K562 (cell line): ENCODE measurements around the gene COL21A1. TPM values are rescaled to one million over a fixed set of nuclear protein-coding genes. Genes with fewer than 3 reads are reported as not detected.

ENCODE experiments used
- ATAC-seq: fragments of 200-7000 bp; cut with Tn5 transposase; 3 replicates; pipeline ENCODE4 v1.9.1; 2020; ENCODE audit warnings: moderate library complexity
- BruUV-seq: library from RNA; stranded (reverse); fragments of 400-500 nt; replicated peaks from 2 replicates; lab custom pipeline; 2021; lab: Mats Ljungman, UMichigan
- CTCF ChIA-PET: fragments of 300-600 bp; formaldehyde crosslinking; extraction: SDS; loops from one replicate; lab custom pipeline; 2021; ENCODE audit warnings: low intra/inter-chr PET ratio; lab: Yijun Ruan, JAX
- POLR2A ChIA-PET: fragments of 300-600, 350-650 bp; sonication (Branson Sonifier 250); formaldehyde crosslinking; extraction: SDS; loops from one replicate; lab custom pipeline; 2021; ENCODE audit warnings: antibody characterized with exemption, inconsistent platforms; lab: Yijun Ruan, JAX
- DNase-seq, 4 experiments: peaks; one replicate each; pipeline versions ENCODE4 v3.0.0 to v3.0.0-alpha.2; 2011 to 2018; ENCODE audit warnings: low spot score in 3 of 4, mixed read lengths in 3 of 4; ENCODE audit errors: extremely low read depth in 1 of 4
- FAIRE-seq: peaks from 2 replicates; lab custom pipeline; 2011; peaks lifted over from hg19 to GRCh38; lab: Jason Lieb, UNC
- H2AFZ ChIP-seq: 2 replicates; pipeline ENCODE4 v1.6.0; 2011; ENCODE audit warnings: low read depth, low read length, control low read depth, inconsistent platforms
- H3K27ac ChIP-seq: fragments of 200-600 bp; 3 replicates; pipeline ENCODE4 v1.8.0; 2011; ENCODE audit warnings: low read depth, mild to moderate bottlenecking, control low read depth, inconsistent platforms, low read length, moderate library complexity, mixed read lengths; ENCODE audit errors: extremely low read depth
- H3K27me3 ChIP-seq, 2 experiments: fragments of 300-600 bp in 1 of 2; 2 replicates in 1 of 2; 3 replicates in 1 of 2; pipeline versions ENCODE4 v1.6.0 to v1.8.0; 2011; ENCODE audit warnings: inconsistent platforms in 2 of 2, low read length in 2 of 2, mild to moderate bottlenecking in 1 of 2, mixed read lengths in 1 of 2, moderate library complexity in 1 of 2; ENCODE audit not compliant: control insufficient read depth in 2 of 2, insufficient read depth in 2 of 2
- H3K36me3 ChIP-seq: fragments of 300-600 bp; 3 replicates; pipeline ENCODE4 v1.8.0; 2011; ENCODE audit warnings: mild to moderate bottlenecking, low read length, inconsistent platforms; ENCODE audit not compliant: control insufficient read depth, insufficient read depth
- H3K4me1 ChIP-seq, 2 experiments: fragments of 200-600 bp in 1 of 2; replicated peaks in 1 of 2; 2 replicates in 1 of 2; 3 replicates in 1 of 2; pipeline versions ENCODE4 v1.5.1 to v1.8.0; 2011; ENCODE audit warnings: inconsistent platforms in 2 of 2, low read length in 2 of 2, mild to moderate bottlenecking in 1 of 2, mixed read lengths in 1 of 2, moderate library complexity in 1 of 2; ENCODE audit not compliant: control insufficient read depth in 2 of 2, insufficient read depth in 2 of 2
- H3K4me2 ChIP-seq: 2 replicates; pipeline ENCODE4 v1.6.1; 2011; ENCODE audit warnings: low read length, control low read depth, inconsistent platforms, mixed read lengths; ENCODE audit not compliant: insufficient read depth
- H3K4me3 ChIP-seq: fragments of 200-600 bp; sonication (generic), shearing (Covaris generic); 2 replicates; pipeline ENCODE4 v1.5.1; 2016; ENCODE audit warnings: control low read depth, inconsistent platforms
- H3K79me2 ChIP-seq: fragments of 200-600 bp; 3 replicates; pipeline ENCODE4 v1.8.0; 2011; ENCODE audit warnings: low read length, inconsistent platforms; ENCODE audit not compliant: control insufficient read depth, insufficient read depth
- H3K9ac ChIP-seq, 2 experiments: 2 replicates each; pipeline versions ENCODE4 v1.6.0 to v1.6.1; 2011; ENCODE audit warnings: low read depth in 2 of 2, low read length in 2 of 2, control low read depth in 1 of 2, inconsistent platforms in 1 of 2, mild to moderate bottlenecking in 1 of 2, mixed read lengths in 1 of 2; ENCODE audit not compliant: insufficient read depth in 1 of 2
- H3K9me1 ChIP-seq: one replicate; pipeline ENCODE4 v1.6.0; 2011; ENCODE audit warnings: inconsistent platforms, mild to moderate bottlenecking, low read length, moderate library complexity; ENCODE audit not compliant: control insufficient read depth, insufficient read depth
- H3K9me3 ChIP-seq: replicated peaks from 2 replicates; pipeline ENCODE4 v1.5.1; 2011; ENCODE audit warnings: low read depth, low read length, inconsistent platforms; ENCODE audit not compliant: control insufficient read depth, insufficient read depth
- H4K20me1 ChIP-seq: replicated peaks from 2 replicates; pipeline ENCODE4 v1.6.1; 2011; ENCODE audit warnings: low read length, inconsistent platforms, mixed read lengths; ENCODE audit not compliant: control insufficient read depth, insufficient read depth
- ARID1B ChIP-seq: fragments of 450-650 bp; IDR thresholded peaks from 2 replicates; pipeline ENCODE4 v1.6.1; 2016; ENCODE audit warnings: antibody characterized with exemption, mild to moderate bottlenecking, inconsistent platforms
- ELF1 ChIP-seq: fragments of 200-800 bp; sonication (Bioruptor generic); IDR thresholded peaks from 2 replicates; pipeline ENCODE4 v1.6.1; 2016; ENCODE audit warnings: missing genetic modification characterization, missing compliant biosample characterization
- ESRRA ChIP-seq: fragments of 450-650 bp; IDR thresholded peaks from 2 replicates; pipeline ENCODE4 v1.6.1; 2014; ENCODE audit warnings: low read depth, mild to moderate bottlenecking, moderate library complexity, borderline replicate concordance
- FOXK2 ChIP-seq, 2 experiments: fragments of 450-650 bp; IDR thresholded peaks in 1 of 2; conservative IDR thresholded peaks in 1 of 2; 2 replicates each; pipeline ENCODE4 v1.6.1; 2016; ENCODE audit warnings: low read depth in 2 of 2, mild to moderate bottlenecking in 1 of 2
- HDGF ChIP-seq: fragments of 450-650 bp; IDR thresholded peaks from 2 replicates; pipeline ENCODE4 v1.6.1; 2016
- HMGXB4 ChIP-seq: sonication (generic); formaldehyde crosslinking; IDR thresholded peaks from 2 replicates; pipeline ENCODE4 v1.8.1; 2023; ENCODE audit warnings: mild to moderate bottlenecking, missing genetic modification reagents
- MECOM ChIP-seq: fragments of 250-450 bp; sonication (Bioruptor Pico); IDR thresholded peaks from 2 replicates; pipeline ENCODE4 v1.8.0; 2022; ENCODE audit warnings: inconsistent platforms
- MNT ChIP-seq, 2 experiments: fragments of 450-650 bp; conservative IDR thresholded peaks; 2 replicates each; pipeline ENCODE4 v1.6.1; 2017; ENCODE audit warnings: mild to moderate bottlenecking in 2 of 2, moderate library complexity in 2 of 2
- NFE2 ChIP-seq: IDR thresholded peaks from 2 replicates; pipeline ENCODE4 v1.6.1; 2014; ENCODE audit warnings: antibody characterized with exemption, low read depth
- PML ChIP-seq: IDR thresholded peaks from 2 replicates; pipeline ENCODE4 v1.6.1; 2012; ENCODE audit warnings: low read length, inconsistent platforms
- TCFL5 ChIP-seq: fragments of 250-450 bp; sonication (Bioruptor Pico); conservative IDR thresholded peaks from 2 replicates; pipeline ENCODE4 v1.6.1; 2021; ENCODE audit warnings: mild to moderate bottlenecking, moderate library complexity, matching md5 sums
- TSHZ1 ChIP-seq: fragments of 250-450 bp; sonication (Bioruptor Pico); IDR thresholded peaks from 2 replicates; pipeline ENCODE4 v1.4.0; 2020; ENCODE audit warnings: mild to moderate bottlenecking, moderate library complexity
- ZMIZ1 ChIP-seq, 2 experiments: fragments of 150-350 bp in 1 of 2; IDR thresholded peaks; 2 replicates each; pipeline ENCODE4 v1.6.1; 2012 to 2016; ENCODE audit warnings: low read depth in 2 of 2, low read length in 2 of 2, mild to moderate bottlenecking in 1 of 2, moderate library complexity in 1 of 2
- WGBS: fragments of 100-300 bp; shearing (Covaris generic); methylation state at CpG from one replicate; pipeline ENCODE4 v1.1.6; 2016; ENCODE audit warnings: low coverage, mixed read lengths; ENCODE audit not compliant: insufficient coverage; ENCODE audit errors: missing lambda C conversion rate; 5-methylcytosine and 5-hydroxymethylcytosine counted together
- in situ Hi-C: fragments of 300-500 bp; cut with MboI; formaldehyde crosslinking; loops from 4 replicates; pipeline ENCODE4 v1.15.0; 2018; ENCODE audit warnings: inconsistent platforms, mixed read lengths
- intact Hi-C: fragments of 100-400 bp; cut with micrococcal nuclease; formaldehyde crosslinking; loops from 2 replicates; pipeline ENCODE4 v1.14.2; 2022
- polyA plus RNA-seq, 8 experiments: library from polyadenylated mRNA; depleted of rRNA in 4 of 8; stranded (reverse) in 5 of 8; unstranded in 3 of 8; fragments of >200 nt; fragmentation: Nextera tagmentation in 2 of 8; fragmentation: Illumina TruSeq in 1 of 8; extraction: Ambion mirVana in 2 of 8; extraction: Trizol in 1 of 8; gene quantifications; 2 replicates each; pipeline versions ENCODE4 v1.2.1 to v1.2.3, GENCODE V29; 2011 to 2014; ENCODE audit warnings: inconsistent platforms in 1 of 8, missing spikeins in 1 of 8
- total RNA-seq, 7 experiments: library from RNA; depleted of rRNA in 6 of 7; stranded (reverse); fragments of >200 nt in 6 of 7; fragmentation: Illumina TruSeq in 2 of 7; extraction: Trizol in 2 of 7; gene quantifications; 2 replicates each; pipeline versions ENCODE4 v1.2.1 to v1.2.3, GENCODE V29; 2011 to 2021; ENCODE audit warnings: low replicate concordance in 1 of 7

Gene COL21A1
- total and polyA plus RNA-seq, 9 of the 15 experiments (the other 6 are each of a cell fraction or from before 2014, with no cell fraction given), result 0.03 to 0.76 (median 0.25) TPM

- in situ Hi-C loops (no loop called here), intact Hi-C loops (no loop called here)
- ATAC-seq (no peak), DNase-seq (no peak), FAIRE-seq (no peak)
- no peak overlapping the region for H3K9ac ChIP-seq
- no peak overlapping the region for H3K4me2 ChIP-seq
- no peaks in the 10 kb centered on the region for H3K4me1 ChIP-seq
- H3K9me3 ChIP-seq, result no peaks in the 10 kb centered on the region
- no peak overlapping the region for H2AFZ ChIP-seq
- BruUV-seq, result no TSS peak
- H3K27me3 ChIP-seq, result no peaks in the 10 kb centered on the region
- no peak overlapping the region for H3K27ac ChIP-seq
- ChIA-PET CTCF (no interaction called here), POLR2A (no interaction called here)
- no peak overlapping the region for H3K4me3 ChIP-seq
- no peaks in the 10 kb centered on the region for H3K79me2 ChIP-seq
- no peaks in the 10 kb centered on the region for H4K20me1 ChIP-seq
- H3K9me1 ChIP-seq, result no peaks in the 10 kb centered on the region
- 0% methylated on average over 4 of the region's 4 CpGs for WGBS
- H3K36me3 ChIP-seq, result no peaks in the 10 kb centered on the region
- TF ChIP-seq ESRRA (no peak), ELF1 (tag) (no peak), NFE2 (no peak), ARID1B (no peak), MECOM (CRISPR knock-in tag) (no peak), TSHZ1 (CRISPR knock-in tag) (no peak), ZMIZ1 (IDR thresholded peaks at IDR 0.05; ENCODE audit: low read depth in 2 of 2, low read length in 2 of 2) (no peak), MNT (conservative IDR thresholded peaks at IDR 0.05) (no peak), HMGXB4 (no peak), HDGF (no peak), FOXK2 (conservative IDR thresholded peaks at IDR 0.05 in 1 of 2, IDR thresholded peaks at IDR 0.05 in 1 of 2; ENCODE audit: low read depth in 2 of 2) (no peak), TCFL5 (CRISPR knock-in tag) (no peak), PML (no peak)
Observed at GRCh38 chr6:56088641-56089040, 158.7 kb downstream of the COL21A1 start.
